Retinal pigment epithelial cell (primary cell): ENCODE measurements around the gene ZNF804A.
"Not testable (repeated sequence)": the region's sequence is repeated elsewhere in the genome, so short reads cannot be mapped to it uniquely, and the experiment has no call there.

ENCODE experiments used
- DNase-seq: peaks from one replicate; pipeline ENCODE4 v3.0.0-alpha.2; 2010; ENCODE audit warnings: low read depth
- H3K4me3 ChIP-seq: 2 replicates; pipeline ENCODE4 v1.5.1; 2011; ENCODE audit warnings: mild to moderate bottlenecking, low read length, control low read depth, moderate library complexity
- CTCF ChIP-seq: conservative IDR thresholded peaks from 2 replicates; pipeline ENCODE4 v1.5.1; 2011; ENCODE audit warnings: low read depth, low read length, control low read depth, inconsistent platforms

Gene ZNF804A

GRCh38 chr2:184875911-184876310 is 277.6 kb downstream of the ZNF804A start:
- no peak for TF ChIP-seq CTCF
- no peak for DNase-seq
- no peak overlapping the region for H3K4me3 ChIP-seq

GRCh38 chr2:184877909-184878308 is 279.6 kb downstream of the ZNF804A start:
- DNase-seq, result no peak
- no peak overlapping the region for H3K4me3 ChIP-seq
- no peak for TF ChIP-seq CTCF

- DNase-seq, result no peak
- H3K4me3 ChIP-seq, result no peak overlapping the region
- no peak for TF ChIP-seq CTCF
Measured at GRCh38 chr2:184879671-184880070, 281.3 kb downstream of the ZNF804A start.

- not testable (repeated sequence) for H3K4me3 ChIP-seq, DNase-seq
Measured at GRCh38 chr2:184886585-184886984, 288.3 kb downstream of the ZNF804A start.

GRCh38 chr2:184890311-184890710 is 292.0 kb downstream of the ZNF804A start:
- TF ChIP-seq CTCF, result no peak
- DNase-seq, result no peak
- H3K4me3 ChIP-seq, result no peak overlapping the region

GRCh38 chr2:184904991-184905390 is 306.7 kb downstream of the ZNF804A start:
- no peak overlapping the region for H3K4me3 ChIP-seq
- no peak for DNase-seq
- TF ChIP-seq CTCF, result no peak

GRCh38 chr2:184906160-184906559 is 307.8 kb downstream of the ZNF804A start:
- no peak overlapping the region for H3K4me3 ChIP-seq
- no peak for TF ChIP-seq CTCF

GRCh38 chr2:184906709-184907108 is 308.4 kb downstream of the ZNF804A start:
- no peak for DNase-seq
- no peak for TF ChIP-seq CTCF
- no peak overlapping the region for H3K4me3 ChIP-seq

More at GRCh38 chr2:184906160-184906559, 307.8 kb downstream of the ZNF804A start:
- no peak for DNase-seq
